K562 (cell line): ENCODE data around the gene SLC15A1. TPM values are rescaled to one million over a fixed set of nuclear protein-coding genes. Genes with fewer than 3 reads are reported as not detected.

Experiments
- CEBPB ChIP-seq: fragments of 450-650 bp; IDR thresholded peaks from 2 replicates; pipeline ENCODE4 v1.6.1; 2016; ENCODE audit warnings: missing genetic modification characterization, missing compliant biosample characterization
- CTCFL ChIP-seq: IDR thresholded peaks from 2 replicates; pipeline ENCODE4 v1.6.1; 2011; ENCODE audit warnings: borderline replicate concordance, low read depth, mild to moderate bottlenecking, moderate library complexity, low read length; ENCODE audit not compliant: insufficient read depth, poor library complexity, severe bottlenecking
- HNRNPUL1 ChIP-seq: fragments of 200-400 bp; formaldehyde crosslinking; IDR thresholded peaks from 2 replicates; pipeline ENCODE4 v1.6.1; 2017; ENCODE audit warnings: low read length
- MITF ChIP-seq: IDR thresholded peaks from 2 replicates; pipeline ENCODE4 v1.6.1; 2014; ENCODE audit warnings: antibody characterized with exemption
- NR2F6 ChIP-seq: fragments of 450-650 bp; formaldehyde crosslinking; IDR thresholded peaks from 2 replicates; pipeline ENCODE4 v1.4.0; 2020; ENCODE audit warnings: mild to moderate bottlenecking
- TEAD2 ChIP-seq: fragments of 450-650 bp; IDR thresholded peaks from 2 replicates; pipeline ENCODE4 v1.6.1; 2016; ENCODE audit warnings: missing genetic modification characterization, control low read depth, missing compliant biosample characterization
- TRIM28 ChIP-seq: fragments of 450-650 bp; IDR thresholded peaks from 2 replicates; pipeline ENCODE4 v1.6.1; 2017
- ZNF224 ChIP-seq: sonication (generic); formaldehyde crosslinking; IDR thresholded peaks from 2 replicates; pipeline ENCODE4 v1.8.0; 2022; ENCODE audit warnings: mild to moderate bottlenecking, missing genetic modification reagents
- ZNF398 ChIP-seq: fragments of 250-450 bp; sonication (Bioruptor Pico); IDR thresholded peaks from 2 replicates; pipeline ENCODE4 v1.8.0; 2021; ENCODE audit warnings: moderate library complexity, mild to moderate bottlenecking, inconsistent platforms
- ZNF586 ChIP-seq: fragments of 450-650 bp; formaldehyde crosslinking; conservative IDR thresholded peaks from 2 replicates; pipeline ENCODE4 v1.4.0; 2020; ENCODE audit warnings: mild to moderate bottlenecking, moderate library complexity
- polyA plus RNA-seq, 8 experiments: library from polyadenylated mRNA; depleted of rRNA in 4 of 8; stranded (reverse) in 5 of 8; unstranded in 3 of 8; fragments of >200 nt; fragmentation: Nextera tagmentation in 2 of 8; fragmentation: Illumina TruSeq in 1 of 8; extraction: Ambion mirVana in 2 of 8; extraction: Trizol in 1 of 8; gene quantifications; 2 replicates each; pipeline versions ENCODE4 v1.2.1 to v1.2.3, GENCODE V29; 2011 to 2014; ENCODE audit warnings: inconsistent platforms in 1 of 8, missing spikeins in 1 of 8
- total RNA-seq, 7 experiments: library from RNA; depleted of rRNA in 6 of 7; stranded (reverse); fragments of >200 nt in 6 of 7; fragmentation: Illumina TruSeq in 2 of 7; extraction: Trizol in 2 of 7; gene quantifications; 2 replicates each; pipeline versions ENCODE4 v1.2.1 to v1.2.3, GENCODE V29; 2011 to 2021; ENCODE audit warnings: low replicate concordance in 1 of 7

Gene SLC15A1
- total and polyA plus RNA-seq, 9 of the 15 experiments (the other 6 are each of a cell fraction or from before 2014, with no cell fraction given) = not detected

GRCh38 chr13:98751367-98751782, 1.1 kb downstream of the SLC15A1 start (continued):
- TF ChIP-seq MITF (no peak), ZNF398 (CRISPR knock-in tag) (no peak), CEBPB (tag) (no peak), ZNF586 (CRISPR knock-in tag) (no peak), TEAD2 (tag) (no peak), NR2F6 (CRISPR knock-in tag) (no peak), HNRNPUL1 (no peak), CTCFL (no peak), ZNF224 (CRISPR knock-in tag) (no peak), TRIM28 (no peak)
